GM19351 (cell line): Measurements from ENCODE around the gene MITF.

ENCODE experiments used
- ATAC-seq: cut with Tn5 transposase; IDR thresholded peaks from one replicate; pipeline ENCODE4 v1.9.1; 2021; ENCODE audit warnings: mild to moderate bottlenecking, moderate library complexity; ENCODE audit not compliant: unreplicated experiment

Gene MITF

GRCh38 chr3:69752241-69752640, 13.0 kb downstream of the MITF start:
- ATAC-seq, result no peak

DNA sequence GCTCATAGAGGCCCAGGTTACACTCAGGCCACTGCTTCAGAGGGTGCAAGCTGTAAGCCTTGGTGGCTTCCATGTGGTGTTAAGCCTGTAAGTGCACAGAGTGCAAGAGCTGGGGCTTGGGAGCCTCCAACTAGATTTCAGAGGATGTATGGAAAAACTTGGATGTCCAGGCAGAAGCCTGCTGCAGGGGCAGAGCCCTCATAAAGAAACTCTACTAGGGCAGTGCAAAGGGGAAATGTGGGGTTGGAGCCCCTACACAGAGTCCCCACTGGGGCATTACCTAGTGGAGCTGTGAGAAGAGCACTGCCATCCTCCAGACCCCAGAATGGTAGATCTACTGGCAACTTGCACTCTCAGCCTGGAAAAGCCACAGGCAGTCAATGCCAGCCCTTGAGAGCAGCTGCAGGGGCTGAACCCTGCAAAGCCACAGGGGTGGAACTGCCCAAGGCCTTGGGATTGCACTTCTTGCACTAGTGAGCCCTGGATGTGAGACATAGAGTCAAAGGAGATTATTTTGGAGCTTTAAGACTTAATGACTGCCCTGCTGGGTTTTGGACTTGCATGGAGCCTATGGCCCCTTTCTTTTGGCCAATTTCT, 14.0 kb downstream of the MITF start:
- no peak for ATAC-seq

GRCh38 chr3:69755795-69756194, 16.5 kb downstream of the MITF start:
- no peak for ATAC-seq

GRCh38 chr3:69761896-69762767, 22.9 kb downstream of the MITF start:
- ATAC-seq, result peak; percentile 84

GRCh38 chr3:69762768-69763229, 23.5 kb downstream of the MITF start:
- peak; percentile 17 for ATAC-seq

- ATAC-seq, result no peak
Measured at GRCh38 chr3:69763458-69763857, 24.2 kb downstream of the MITF start.

DNA sequence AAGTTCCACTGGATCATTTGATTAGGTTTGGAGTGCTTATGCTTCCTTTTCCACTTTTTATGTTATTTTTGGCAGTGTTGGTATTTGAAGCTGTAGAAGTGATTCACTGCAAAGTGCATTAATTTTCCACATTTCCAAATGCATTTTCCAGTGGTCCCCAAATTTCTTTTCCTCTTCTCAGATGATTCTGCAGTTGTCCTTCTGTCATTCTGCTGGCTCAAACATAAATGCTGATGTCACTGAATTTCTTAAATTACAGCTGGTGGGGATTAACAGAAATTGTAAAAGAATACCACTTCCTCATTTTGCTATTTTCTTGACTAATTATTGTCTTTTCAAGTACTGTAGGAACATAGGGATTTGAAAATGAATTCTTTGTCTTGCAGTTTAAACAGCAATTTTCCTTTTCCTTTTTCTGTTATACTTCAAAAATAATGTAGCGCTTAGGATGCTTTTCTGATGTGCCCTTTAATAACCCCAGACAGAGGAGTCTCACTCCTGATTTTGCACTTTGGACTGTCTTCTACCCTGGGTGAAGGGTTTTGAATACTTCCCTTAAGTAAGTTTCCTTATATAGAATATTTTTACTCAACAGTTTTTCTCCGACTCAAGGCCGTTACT, 25.0 kb downstream of the MITF start:
- ATAC-seq, result peak; percentile 61

GRCh38 chr3:69764861-69765260, 25.6 kb downstream of the MITF start:
- no peak for ATAC-seq

- ATAC-seq, result no peak
Measured at GRCh38 chr3:69766638-69767037, 27.4 kb downstream of the MITF start.

DNA sequence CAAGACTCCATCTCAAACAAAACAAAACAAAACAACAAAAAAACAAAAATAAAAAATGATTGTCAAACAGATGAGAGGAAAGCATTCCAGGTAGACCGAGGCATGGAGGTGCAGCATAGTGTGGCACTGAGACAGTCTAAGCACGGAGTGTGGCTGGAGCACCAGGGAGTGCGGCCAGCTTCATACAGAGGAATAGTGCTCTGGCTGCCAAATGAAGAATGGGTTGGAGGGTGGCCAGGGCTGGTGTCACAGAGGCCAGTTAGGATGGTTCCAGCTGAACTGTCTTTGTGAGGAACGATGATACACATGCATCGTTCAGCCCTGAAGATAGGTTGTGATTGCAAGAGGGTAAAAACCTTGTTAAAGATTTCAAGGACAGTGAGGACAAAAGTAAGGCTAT, 28.3 kb downstream of the MITF start:
- ATAC-seq, result no peak

DNA sequence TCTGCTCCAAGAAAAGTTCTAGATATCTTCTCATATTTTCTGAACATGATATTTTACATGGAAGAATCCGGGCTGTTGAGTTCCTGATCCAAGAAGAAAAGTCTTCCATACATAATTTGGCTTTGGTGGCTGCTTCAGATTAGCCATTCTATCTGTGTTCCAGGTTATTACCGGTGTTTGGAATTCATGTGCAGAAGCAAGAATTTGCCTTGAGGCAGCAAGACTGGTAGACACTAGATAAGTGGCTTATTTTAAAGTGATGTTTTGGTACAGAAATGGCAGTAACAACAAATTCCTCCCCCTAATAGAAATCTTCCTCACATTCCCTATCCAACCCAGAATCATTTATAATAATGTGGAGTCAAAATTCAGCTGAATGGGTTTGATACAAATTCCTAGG, 29.2 kb downstream of the MITF start:
- ATAC-seq, result no peak

DNA sequence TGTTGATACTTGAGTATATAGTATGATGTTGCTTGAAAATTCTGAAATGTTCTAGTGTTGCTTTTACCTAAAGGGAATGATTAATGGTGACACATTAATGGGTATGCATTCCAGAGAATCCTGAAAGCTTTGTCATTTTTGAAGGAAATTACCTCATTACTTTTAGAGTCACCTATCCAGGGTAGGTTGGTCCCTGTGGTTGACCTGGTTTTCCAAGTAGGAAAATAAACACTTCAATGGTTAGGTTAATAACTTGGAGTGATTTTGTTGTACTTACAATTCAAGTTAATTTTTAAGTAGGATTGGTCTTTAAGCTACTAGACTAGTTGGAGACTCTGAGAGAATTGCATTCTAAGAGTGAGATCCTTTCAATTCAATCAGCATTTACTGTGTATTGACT, 31.0 kb downstream of the MITF start:
- ATAC-seq, result no peak

DNA sequence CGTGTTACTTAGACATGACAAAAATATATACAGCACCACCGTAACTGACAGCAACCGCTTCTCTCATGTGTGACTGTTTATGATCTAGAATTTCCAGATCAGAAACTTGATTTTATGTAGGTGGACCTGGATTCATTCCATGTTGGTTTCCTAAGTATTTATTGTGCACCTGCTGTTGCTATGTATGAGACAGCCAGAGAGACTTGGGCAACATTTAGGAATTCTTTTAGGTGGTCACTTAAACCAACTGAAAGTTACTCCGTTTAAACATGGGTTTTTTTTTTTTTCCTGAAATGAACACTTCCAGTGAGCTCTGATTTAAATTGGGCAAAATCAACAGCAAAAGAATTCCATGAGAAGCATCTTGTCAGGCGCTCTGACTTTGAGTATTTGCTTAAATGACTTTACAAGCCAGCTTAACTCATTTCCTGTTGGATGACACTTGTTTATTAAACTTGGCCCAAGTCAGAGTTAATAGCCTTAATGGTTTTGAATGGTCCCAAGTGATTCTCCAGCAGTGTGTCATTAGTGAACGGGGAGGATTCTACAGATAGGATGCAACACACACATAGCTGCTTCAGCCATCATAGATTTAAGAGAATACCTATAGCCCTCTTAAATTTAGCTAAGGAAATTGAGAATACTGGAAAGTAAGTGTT, 31.8 kb downstream of the MITF start:
- no peak for ATAC-seq

DNA sequence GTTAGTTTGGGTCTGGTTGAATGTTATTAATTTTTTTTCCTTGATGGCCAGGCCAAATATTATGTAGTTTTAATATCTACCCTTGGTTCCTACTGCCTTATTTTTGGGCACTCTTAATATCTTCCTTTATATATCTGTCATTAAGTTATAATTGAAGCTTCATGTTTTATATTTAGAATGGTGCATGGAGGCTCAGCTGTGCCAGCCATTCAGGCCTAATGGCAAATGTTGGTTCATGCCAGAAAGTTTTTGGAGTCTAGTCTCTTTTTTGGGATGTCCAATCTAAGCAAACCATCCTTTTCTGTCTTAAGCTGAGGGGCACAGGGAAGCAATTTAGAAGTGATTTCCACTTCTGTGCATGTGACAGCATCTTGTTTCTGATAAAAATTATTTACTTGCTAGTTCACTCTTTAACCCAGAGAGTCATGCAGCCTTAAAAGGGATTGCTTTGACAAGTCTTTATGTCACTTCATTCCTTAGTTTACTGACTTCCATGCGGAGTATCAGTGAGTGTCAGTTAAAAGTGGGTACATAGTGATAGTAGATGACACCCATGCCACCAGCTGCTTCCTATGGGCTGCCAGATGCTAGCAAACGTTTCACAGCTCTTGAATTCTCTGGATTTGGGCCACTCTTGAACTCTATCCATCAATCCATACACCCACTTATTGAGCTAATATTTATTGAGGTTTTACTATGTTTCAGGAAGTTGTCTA, 33.0 kb downstream of the MITF start:
- no peak for ATAC-seq

GRCh38 chr3:69774029-69774428, 34.8 kb downstream of the MITF start:
- ATAC-seq, result no peak

GRCh38 chr3:69775751-69776150, 36.5 kb downstream of the MITF start:
- no peak for ATAC-seq

GRCh38 chr3:69776289-69776688, 37.0 kb downstream of the MITF start:
- ATAC-seq, result no peak

DNA sequence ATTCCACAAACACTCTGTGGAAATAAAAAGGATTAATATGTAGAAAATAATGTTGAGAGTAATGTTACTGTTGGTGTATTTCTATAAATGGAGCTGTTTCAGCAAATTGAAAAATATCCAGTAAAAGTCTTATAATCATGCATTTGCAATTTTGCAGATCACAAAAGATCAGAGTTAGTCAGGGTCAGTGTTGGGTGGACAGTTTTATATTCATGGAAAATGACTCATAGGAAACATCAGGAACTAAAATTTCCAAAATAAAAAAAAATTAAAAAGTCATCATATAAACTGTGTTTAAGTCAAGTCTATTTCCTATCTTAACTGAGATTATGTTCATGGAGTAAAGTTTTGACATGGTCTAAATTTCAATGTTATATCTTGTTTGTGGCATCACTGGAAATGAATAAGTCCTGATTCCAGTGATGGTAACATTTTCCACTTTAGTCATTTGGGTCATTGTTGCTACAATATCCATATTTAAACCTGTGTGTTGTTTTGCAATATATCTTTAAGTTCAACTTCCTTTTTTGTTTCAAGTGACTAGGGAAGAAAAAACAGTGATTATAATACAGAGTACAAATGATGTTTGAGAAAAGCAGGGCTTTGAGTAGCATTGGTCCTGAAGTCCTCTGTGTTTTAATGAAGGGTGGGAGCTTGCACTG, 37.8 kb downstream of the MITF start:
- ATAC-seq, result no peak

GRCh38 chr3:69777582-69777967, 38.3 kb downstream of the MITF start:
- ATAC-seq, result no peak

GRCh38 chr3:69781593-69781992, 42.3 kb downstream of the MITF start:
- ATAC-seq, result no peak
